HG03175 (cell line): Measurements from ENCODE around the gene CHCHD6.

Experiments
- ATAC-seq: cut with Tn5 transposase; IDR thresholded peaks from one replicate; pipeline ENCODE4 v1.9.1; 2021; ENCODE audit warnings: mild to moderate bottlenecking, moderate library complexity; ENCODE audit not compliant: unreplicated experiment

Gene CHCHD6

DNA sequence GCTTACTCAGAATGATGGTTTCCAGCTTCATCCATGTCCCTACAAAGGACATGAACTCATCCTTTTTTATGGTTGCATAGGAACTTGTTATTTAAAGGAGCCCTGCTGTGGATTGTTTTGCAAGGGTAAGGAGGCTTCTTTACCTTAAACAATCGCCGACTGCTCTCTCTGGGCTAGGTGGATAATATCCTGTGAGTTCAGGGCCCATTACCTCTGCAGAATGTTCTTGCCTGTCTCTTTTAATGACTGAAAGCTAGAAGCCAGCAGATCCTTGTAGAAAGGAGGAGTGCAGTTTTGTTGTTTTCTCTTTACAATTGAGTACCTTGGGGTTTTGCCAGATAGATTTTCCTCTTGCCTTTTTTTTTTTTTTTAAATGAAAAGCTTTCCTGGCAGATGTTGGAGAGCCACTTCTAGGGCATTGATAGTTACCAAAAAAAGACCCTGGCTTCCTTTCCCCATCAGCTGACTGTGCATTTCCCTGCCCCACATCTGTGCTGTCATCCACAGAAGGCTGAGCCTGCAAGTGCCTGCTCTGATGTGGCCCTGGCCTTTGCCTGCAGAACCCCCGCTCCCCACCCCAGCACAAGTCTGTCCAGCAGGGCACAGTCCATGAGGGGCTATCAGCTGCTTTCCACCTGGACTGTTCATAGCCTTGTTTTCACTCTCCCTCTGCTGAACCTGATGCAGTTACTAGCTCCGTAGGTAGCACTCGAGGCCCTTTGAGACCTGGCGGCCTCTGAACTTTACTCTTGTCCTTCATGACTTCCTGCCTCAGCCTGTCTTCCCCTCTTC lies 113.1 kb downstream of the CHCHD6 start:
- no peak for ATAC-seq

DNA sequence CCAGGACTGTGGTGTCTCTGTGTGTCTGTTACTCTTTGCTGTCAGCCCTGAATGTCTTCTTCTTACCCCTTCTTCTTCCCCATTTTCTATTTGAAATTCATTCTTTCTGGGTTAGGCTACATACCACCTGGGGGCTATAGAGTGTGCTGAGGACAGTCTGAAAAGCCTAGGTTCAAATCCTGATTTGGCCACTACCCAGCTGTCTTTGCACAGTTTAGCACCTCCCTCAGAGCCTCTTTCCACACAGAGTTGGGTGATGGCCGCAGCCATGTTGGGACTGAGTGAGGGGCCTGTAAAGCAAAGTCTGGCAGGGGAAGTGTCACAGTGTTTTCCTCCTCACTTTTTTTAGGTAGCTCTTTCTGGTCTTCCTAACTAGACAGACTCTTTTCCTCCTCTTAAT lies 113.7 kb downstream of the CHCHD6 start:
- no peak for ATAC-seq

DNA sequence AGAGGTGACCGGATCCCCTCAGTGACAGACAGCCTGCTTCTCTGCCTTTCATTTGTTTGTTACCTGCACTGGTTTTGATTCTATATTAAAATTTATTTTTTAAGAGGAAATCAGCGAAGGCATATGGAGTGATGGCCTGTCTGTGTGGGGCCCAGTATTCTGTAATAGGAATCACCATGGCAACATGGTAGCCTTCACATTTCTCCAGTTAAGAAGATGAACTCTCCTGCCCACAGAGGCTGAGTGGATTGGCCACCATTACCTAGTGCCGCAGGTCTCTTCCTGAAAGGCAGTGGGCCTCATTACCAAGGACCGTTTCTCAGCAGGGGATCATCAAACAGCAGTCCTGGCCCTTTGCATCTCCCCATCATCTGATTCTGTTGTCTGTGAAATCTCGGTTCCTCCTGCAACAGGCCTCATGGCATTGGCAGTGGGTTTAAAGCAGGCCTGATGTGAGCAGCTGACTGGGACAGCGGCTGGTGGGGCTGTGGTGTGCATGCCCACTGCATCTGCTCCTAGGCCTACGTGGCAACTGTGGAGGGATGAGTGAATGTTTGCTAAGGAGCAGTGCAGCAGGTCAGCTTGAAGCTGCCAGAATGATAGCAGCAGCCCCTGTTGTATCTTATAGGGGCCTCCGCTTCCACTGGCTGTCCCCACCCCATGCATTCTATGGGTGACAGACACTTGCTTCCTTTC lies 114.5 kb downstream of the CHCHD6 start:
- ATAC-seq, result no peak

DNA sequence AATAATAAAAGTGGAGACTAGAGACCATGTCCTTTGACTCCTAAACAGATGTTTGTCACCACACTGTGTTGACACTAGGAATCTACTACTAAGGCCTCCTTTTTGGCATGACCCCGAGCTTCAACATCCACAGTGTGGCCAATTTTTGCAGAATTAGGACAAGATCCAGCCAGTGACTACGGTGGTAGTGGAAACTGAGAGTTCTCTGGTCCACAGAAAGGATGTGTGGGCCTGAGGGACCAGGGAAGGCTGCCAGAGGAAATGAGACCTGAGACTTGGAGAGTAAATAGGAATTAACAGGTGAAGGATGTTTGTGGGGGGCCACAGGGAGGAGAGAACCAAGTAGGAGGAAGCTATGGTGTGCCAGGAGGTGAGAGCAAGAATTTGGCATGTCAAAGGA lies 122.7 kb downstream of the CHCHD6 start:
- no peak for ATAC-seq

DNA sequence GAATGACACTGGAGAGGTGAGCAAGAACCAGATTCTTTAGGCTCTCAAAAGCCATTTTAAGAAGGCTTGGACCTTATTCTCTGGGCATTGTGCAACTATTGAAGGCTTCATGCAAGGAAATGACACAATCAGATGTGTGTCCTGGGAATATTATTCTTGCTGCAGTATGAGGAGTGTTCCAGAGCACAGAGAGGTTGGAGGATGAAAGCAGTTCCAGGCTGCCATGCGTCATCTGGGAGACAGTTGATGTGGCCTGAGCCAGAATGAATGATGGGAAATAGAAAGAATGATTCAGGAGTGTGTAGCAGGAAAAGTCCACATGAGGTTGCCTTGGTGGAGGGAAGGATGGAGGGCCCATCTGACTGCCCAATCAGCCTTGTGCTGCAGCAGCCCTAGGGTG lies 123.1 kb downstream of the CHCHD6 start:
- no peak for ATAC-seq

DNA sequence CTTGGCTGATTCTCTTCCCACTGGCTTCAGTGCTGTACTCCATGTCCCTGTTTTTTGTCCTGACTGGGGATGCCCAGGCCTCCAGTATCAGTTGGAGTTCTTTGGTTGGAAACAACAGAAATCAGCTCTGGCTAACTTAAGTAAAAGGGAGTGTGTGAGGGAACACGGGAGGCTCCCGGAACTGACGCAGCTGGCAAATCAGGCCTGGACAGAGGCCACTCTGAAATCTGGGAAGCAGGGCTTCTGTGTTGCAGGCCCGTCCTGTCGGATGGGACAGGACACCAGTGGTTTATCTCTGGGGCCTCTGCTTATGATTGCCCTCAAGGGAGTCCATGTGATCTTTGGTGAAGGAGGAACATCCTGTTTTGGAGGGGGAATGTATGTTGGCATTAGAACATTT lies 124.3 kb downstream of the CHCHD6 start:
- no peak for ATAC-seq

DNA sequence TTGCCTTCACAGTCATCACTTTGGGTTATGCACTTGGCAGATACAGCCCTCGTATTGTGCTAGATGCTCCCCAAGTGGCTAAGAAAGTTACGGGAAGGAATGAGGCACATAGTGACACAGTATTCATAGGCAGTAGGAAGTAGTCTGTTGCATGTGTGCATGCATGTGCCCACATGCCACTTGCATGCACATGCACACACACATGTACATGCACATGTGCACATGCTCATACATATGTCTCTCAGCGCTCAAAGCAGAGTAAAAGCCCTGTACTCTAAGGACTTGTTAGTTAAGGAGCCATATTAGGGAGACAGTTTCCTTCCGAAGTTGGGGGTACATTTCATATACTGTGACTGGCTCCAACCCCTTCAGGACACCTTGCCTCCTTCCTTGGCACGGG lies 128.9 kb downstream of the CHCHD6 start:
- ATAC-seq, result no peak

DNA sequence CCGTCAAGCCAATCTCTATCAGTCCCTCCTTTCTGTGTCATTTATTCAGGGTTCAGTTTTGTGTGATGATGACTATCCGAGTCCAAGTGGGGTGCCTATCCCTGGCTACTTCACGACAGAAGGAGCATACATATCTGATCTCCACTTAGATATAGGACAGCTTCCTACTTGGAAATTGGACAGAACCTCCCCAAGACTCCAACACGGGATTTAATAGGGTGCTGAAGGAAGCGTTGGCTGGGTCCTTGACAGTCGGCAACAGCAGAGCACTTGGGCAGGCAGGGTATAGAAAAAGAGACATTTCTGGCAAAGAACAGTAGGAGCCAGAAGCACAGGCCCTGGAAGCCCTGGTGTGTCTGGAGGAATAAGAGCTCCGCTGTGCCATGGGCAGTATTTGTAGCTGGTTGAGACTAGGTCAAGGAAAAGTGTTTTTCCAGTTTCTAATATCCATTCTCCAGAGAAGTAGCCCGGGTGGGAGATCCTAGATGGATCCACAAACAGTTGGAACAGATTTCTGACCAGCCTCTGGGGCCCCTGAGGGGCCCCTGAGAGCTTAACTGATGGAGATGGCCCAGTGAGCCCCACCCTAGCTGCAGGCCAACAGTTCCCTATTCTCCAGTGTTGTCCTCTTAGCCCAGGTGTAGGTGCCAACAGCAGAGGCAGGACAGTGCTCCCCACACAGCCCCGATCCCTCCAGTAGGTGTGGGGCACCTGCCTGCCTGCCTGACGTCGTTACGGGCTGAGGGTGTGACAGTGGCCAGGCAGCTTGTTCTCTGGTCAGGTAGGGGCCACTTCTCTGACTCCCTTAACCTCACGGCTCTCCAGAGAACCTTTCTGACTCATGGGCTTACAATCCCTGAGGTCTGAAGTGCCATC lies 130.8 kb downstream of the CHCHD6 start:
- no peak for ATAC-seq

DNA sequence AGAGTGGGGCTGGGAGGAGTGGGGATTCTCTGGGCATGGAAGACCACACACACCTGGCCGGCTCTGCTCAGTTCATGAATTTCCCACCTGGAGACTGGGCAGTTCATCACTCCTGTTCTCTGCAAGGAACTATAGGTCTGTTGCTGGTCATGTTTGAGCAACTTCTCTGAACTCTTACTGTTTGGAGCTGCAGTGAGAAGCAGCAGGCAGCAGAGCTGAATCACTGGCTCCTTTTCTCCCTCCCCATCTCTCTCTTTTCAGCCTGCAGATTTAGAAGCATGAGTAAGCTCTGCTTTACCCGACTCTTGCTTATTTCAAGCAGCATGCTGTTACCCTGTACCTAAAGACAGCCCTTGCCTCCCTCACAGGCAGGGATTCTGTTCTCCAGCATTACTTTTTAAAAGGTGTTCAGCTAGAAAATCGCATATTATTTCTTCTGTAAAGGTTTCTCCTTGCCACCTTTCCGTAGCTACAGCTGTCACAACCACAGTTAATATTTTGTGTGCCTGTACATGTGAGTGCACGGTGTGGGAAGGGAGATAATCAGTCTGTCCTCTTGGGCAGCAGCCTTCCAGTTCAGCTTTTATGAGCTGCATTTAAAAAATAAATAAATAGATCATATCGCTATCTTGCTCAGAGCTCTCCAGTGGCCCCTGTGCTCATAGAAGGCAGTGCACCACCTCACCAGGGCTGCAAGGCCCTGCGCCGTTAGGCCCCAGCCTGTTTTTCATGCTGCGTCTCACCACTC lies 131.6 kb downstream of the CHCHD6 start:
- no peak for ATAC-seq

DNA sequence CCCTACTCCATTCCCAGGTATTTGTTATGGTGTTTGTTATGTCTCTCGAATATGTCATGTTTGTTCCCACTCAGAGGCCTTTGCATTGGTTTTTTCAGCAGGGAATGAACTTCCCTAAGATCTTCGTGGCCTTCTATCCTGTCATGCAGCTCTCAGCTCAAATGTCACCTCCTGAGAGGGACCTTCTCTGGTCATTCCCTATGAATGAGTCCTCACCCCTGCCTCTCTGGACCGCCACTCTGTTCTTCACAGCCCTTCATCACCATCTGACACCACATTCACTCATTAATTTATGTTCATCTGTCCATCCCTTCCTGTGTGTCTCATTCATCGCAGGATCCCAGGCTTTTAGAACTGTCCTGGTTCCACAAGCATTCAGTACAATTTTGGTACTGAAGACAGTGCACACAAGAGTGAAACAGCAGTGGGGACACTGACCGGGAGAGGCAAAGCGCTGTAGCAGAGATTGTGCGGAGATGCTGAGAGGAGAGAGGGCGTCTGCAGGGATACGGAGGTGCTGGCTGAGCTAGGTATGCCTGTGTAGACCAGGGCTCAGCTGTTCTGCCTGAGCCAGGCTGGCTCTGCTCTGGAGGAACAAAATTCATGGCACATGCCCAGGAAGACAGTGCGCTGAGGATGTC lies 132.3 kb downstream of the CHCHD6 start:
- no peak for ATAC-seq

DNA sequence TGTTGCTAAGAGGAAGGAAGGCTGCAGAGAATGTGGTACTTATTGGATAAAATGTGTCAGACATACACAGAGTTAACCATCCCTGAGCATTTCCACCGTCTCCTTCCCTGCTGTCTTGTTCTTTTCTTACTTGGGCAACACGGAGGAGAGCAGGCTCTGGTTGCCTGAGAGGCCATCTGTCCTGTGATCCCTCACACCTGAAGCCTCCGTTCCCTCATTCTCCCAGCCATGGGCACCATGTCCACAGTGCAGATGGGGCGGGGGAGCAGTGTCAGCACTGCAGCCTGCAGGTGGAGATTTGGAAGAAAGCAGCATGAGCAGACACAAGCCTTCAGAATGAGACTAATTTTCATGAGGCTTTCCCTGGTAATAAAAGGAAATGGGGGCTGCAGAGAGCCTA lies 133.7 kb downstream of the CHCHD6 start:
- no peak for ATAC-seq

DNA sequence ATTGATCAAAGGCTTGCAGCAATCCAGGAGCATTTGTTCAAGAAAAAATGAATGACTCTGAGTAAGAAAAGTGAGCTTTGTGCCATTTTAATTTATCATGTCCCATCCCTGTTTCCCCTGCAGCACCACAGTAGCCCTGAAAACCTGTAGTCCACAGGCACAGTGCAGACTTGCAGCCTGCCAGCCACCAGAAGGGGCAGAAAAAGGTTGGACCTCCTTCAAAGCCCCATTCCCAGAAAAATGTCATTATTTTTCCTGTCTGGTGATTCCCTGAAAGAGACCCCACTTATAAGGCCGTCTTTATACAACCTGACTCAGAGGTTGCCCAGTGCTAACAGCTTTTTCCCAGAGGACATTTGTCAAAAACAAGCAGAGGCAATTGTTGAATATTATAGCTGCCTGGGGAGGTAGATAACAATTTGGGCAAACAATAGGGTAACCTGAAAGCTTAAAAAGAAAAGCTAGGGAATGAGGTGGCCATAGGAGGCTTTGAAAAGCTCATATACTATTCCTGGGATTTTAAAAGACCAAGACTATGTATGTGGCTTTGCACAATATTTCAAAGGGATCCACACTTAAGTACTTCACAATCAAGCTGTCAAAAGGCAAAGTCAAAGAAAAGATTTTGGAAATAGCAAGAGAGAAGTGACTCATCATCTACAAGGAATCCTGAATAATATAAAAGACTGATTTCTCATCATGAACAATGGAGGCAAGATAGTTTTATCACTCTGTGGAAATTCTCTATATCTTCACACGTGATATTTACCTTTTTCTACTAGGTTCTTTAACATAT lies 142.1 kb downstream of the CHCHD6 start:
- ATAC-seq, result no peak

DNA sequence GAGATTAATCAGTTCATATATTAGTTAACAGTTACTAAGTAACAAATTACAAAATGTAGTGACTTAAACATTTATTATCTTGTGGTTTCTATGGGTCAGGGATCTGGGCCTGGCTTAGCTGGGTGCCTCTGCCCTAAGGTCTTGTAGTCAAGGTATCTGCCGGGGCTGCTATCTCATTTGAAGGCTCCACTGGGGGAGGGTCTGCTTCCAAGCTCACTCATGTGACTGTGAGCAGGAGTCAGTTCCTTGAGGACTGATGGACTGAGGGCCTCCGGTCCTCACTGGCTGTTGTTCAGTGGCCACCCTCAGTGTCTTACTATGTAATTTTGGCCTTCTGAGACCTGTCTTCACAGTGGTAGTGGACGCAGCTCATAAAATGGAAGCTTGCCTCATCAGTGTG lies 143.0 kb downstream of the CHCHD6 start:
- no peak for ATAC-seq

DNA sequence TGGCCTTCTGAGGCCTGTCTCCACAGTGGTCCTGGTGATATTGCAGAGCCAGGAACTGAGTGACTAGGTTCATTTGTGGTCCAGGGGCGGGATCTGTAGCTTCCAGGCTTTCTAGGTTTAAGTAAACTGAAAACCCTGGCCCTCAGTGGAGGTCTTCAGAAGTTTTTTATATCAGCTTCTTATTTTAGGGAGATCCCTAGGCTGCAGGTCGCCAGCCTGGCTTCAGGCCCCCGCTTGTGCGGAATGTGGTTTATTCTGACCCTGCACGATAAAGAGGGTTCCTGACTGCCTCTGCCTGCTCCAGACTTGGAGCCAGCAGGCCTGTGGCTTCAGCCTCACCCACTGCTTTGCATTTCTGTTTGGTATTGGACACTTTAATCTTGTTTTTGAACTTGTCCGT lies 145.0 kb downstream of the CHCHD6 start:
- no peak for ATAC-seq

DNA sequence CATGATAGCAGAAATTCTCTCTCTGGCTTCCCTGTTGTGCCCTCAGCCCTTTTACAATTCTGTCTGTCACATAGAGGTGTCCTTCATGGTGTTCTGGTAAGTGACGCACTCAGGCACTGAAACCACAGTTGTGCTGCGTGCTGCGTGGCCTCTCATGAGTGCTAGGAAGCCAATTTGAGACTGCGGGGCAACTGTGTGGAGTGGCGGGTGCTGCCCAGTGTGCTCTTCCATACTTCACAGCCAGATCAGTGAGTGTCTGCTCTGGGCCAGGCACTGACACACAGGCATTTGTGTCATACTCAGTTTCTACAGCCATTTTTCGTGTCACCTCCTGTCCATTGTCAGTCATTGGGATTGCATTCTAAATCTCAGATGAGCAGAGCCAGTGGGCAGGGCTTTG lies 145.7 kb downstream of the CHCHD6 start:
- ATAC-seq, result no peak

DNA sequence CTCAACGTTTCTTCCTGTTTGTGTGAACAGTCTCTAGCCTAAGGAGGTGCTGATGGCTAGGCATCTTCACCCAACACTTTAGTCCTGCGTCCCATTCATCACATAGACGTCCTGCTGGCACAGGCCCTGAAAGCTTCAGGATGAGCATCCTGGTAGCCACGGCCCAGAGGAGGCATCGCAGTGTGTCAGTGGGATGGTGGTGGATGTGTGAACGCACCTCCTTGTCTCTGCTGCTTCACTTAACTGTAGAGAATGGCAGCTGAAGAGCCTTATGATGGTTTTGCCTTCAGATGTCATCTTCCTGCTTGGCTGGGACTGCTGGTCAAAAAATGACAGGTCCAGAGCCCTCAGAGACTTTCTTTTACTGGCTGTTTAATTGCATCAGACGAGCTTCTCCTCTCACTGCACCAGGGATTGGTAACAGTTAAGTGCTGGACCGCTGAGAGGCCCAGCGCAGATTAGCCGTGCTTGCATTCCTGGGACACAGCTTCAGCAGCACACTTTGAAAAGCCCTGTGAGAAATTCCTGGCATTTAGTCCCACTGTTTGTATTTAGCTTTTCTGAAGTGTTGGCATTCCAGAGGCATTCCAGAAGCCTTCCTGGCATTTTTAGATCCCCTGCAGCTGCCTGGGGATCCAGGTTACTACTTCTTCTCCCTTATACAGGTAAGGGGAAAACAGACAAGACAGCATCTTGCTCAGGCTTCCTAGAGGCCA lies 146.5 kb downstream of the CHCHD6 start:
- no peak for ATAC-seq

DNA sequence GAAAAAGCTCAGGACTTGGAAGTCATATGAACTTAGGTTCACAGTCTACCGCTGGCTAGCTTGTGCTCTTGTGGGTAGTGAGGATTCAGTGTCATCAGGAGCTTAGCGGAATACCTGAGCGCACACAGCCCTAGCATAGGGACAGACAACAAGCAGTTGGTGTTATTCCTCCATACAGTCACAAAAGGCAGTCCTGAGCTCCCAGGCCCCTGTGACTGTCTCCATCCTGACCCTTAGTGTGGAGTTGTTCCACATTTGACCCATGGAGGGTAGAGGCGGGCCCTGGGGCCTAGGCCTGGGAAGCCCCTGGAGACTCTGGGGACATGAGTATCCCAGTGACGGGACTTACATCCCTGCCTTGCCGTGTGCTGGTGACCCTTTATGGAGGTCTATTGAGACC lies 147.3 kb downstream of the CHCHD6 start:
- ATAC-seq, result no peak

DNA sequence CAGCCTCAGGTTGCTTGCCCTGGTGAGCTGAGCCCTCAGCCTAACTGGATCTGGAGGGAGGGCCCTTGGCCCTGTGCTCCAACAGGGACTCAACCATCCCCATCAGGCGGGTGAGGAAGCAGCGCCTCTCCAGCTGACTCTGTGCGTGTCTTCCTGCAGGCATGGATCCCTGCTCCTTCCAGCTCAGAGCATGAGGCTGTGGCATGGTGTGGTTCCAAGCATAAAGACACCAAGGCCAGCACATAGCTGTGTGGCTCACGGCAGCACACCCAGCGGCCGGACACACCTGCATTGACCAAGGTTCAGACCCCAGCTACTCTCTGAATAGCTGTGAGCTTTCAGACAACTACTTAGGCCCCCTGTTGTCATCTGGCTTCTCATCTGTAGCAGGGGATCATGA lies 147.9 kb downstream of the CHCHD6 start:
- no peak for ATAC-seq

DNA sequence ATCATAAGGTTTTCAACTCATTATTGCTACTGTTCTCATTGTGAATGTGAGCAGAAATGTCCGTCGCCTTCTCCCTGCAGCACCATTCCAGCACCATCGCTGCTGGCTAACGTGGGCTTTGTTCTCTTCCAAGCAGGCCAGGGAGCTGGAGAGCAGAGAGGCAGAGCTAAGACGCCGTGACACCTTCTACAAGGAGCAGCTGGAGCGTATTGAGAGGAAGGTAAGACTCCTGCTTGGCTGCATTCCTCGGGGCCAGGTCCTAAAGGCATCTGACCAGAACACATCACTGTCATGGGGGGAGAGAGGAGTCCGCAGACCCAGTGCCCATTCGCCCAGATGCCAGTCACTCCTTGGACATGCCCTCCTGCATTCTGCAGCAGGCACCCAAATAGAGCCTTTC lies 148.5 kb downstream of the CHCHD6 start:
- ATAC-seq, result no peak
